K562 (cell line): ENCODE results near the gene CDC45. TPM values are rescaled to one million over a fixed set of nuclear protein-coding genes. Genes with fewer than 3 reads are reported as not detected.

Source experiments
- JUN ChIP-seq, 2 experiments: sonication (generic) in 1 of 2; formaldehyde crosslinking in 1 of 2; IDR thresholded peaks; 2 replicates each; pipeline versions ENCODE4 v1.6.1 to v1.8.0; 2012 to 2022; ENCODE audit warnings: borderline replicate concordance in 2 of 2, mild to moderate bottlenecking in 2 of 2, improper control_type of control experiment in 1 of 2, low read depth in 1 of 2, low read length in 1 of 2, missing genetic modification reagents in 1 of 2
- JUND ChIP-seq, 2 experiments: IDR thresholded peaks; 2 replicates in 1 of 2; 3 replicates in 1 of 2; pipeline ENCODE4 v1.6.1; 2011; ENCODE audit warnings: borderline replicate concordance in 2 of 2, low read depth in 2 of 2, low read length in 2 of 2, improper control_type of control experiment in 1 of 2, missing biosample characterization in 1 of 2, missing genetic modification characterization in 1 of 2, missing genetic modification reagents in 1 of 2
- KLF6 ChIP-seq: fragments of 250-450 bp; sonication (Bioruptor Pico); IDR thresholded peaks from 2 replicates; pipeline ENCODE4 v1.4.0; 2020; ENCODE audit warnings: mild to moderate bottlenecking, moderate library complexity, borderline replicate concordance
- RAD21 ChIP-seq, 2 experiments: fragments of 250-450 bp in 1 of 2; fragments of 450-650 bp in 1 of 2; sonication (Bioruptor Pico) in 1 of 2; formaldehyde crosslinking in 1 of 2; IDR thresholded peaks in 1 of 2; conservative IDR thresholded peaks in 1 of 2; 2 replicates each; pipeline versions ENCODE4 v1.4.0 to v1.8.0; 2020 to 2022; ENCODE audit warnings: mild to moderate bottlenecking in 2 of 2, moderate library complexity in 1 of 2
- SAFB2 ChIP-seq: fragments of 200-400 bp; formaldehyde crosslinking; IDR thresholded peaks from 2 replicates; pipeline ENCODE4 v1.6.1; 2018; ENCODE audit warnings: borderline replicate concordance, low read length, low read depth, moderate library complexity; ENCODE audit not compliant: severe bottlenecking
- SMARCE1 ChIP-seq: fragments of 450-650 bp; IDR thresholded peaks from 2 replicates; pipeline ENCODE4 v1.7.1; 2016; ENCODE audit warnings: mild to moderate bottlenecking
- SUPT5H ChIP-seq: fragments of 450-650 bp; IDR thresholded peaks from 2 replicates; pipeline ENCODE4 v1.6.1; 2016
- WHSC1 ChIP-seq: IDR thresholded peaks from one replicate; pipeline ENCODE4 v1.6.1; 2012; ENCODE audit warnings: low read length, control low read depth, inconsistent platforms
- ZFP1 ChIP-seq: fragments of 450-650 bp; formaldehyde crosslinking; IDR thresholded peaks from 2 replicates; pipeline ENCODE4 v1.4.0; 2020; ENCODE audit warnings: mild to moderate bottlenecking, mixed read lengths
- ZNF444 ChIP-seq: fragments of 250-450 bp; sonication (Bioruptor Pico); IDR thresholded peaks from 2 replicates; pipeline ENCODE4 v1.4.0; 2020; ENCODE audit warnings: mild to moderate bottlenecking, moderate library complexity
- polyA plus RNA-seq, 8 experiments: library from polyadenylated mRNA; depleted of rRNA in 4 of 8; stranded (reverse) in 5 of 8; unstranded in 3 of 8; fragments of >200 nt; fragmentation: Nextera tagmentation in 2 of 8; fragmentation: Illumina TruSeq in 1 of 8; extraction: Ambion mirVana in 2 of 8; extraction: Trizol in 1 of 8; gene quantifications; 2 replicates each; pipeline versions ENCODE4 v1.2.1 to v1.2.3, GENCODE V29; 2011 to 2014; ENCODE audit warnings: inconsistent platforms in 1 of 8, missing spikeins in 1 of 8
- total RNA-seq, 7 experiments: library from RNA; depleted of rRNA in 6 of 7; stranded (reverse); fragments of >200 nt in 6 of 7; fragmentation: Illumina TruSeq in 2 of 7; extraction: Trizol in 2 of 7; gene quantifications; 2 replicates each; pipeline versions ENCODE4 v1.2.1 to v1.2.3, GENCODE V29; 2011 to 2021; ENCODE audit warnings: low replicate concordance in 1 of 7
- TF ChIP-seq, protein P1 (sequence below), 2 experiments: fragments of 150-350 bp in 1 of 2; IDR thresholded peaks; 2 replicates each; pipeline ENCODE4 v1.6.1; 2012 to 2016; ENCODE audit warnings: low read depth in 2 of 2, low read length in 2 of 2, mild to moderate bottlenecking in 1 of 2, moderate library complexity in 1 of 2
- TF ChIP-seq, protein P2 (sequence below), 3 experiments: fragments of 200-800 bp in 1 of 3; sonication (Bioruptor generic) in 1 of 3; sonication (generic) in 1 of 3; formaldehyde crosslinking in 1 of 3; IDR thresholded peaks; 2 replicates each; pipeline versions ENCODE4 v1.6.1 to v1.8.0; 2016 to 2022; ENCODE audit warnings: mild to moderate bottlenecking in 2 of 3, missing compliant biosample characterization in 2 of 3, missing genetic modification characterization in 2 of 3, missing genetic modification reagents in 1 of 3

Gene CDC45
- total and polyA plus RNA-seq, 9 of the 15 experiments (the other 6 are each of a cell fraction or from before 2014, with no cell fraction given) = 251 to 580 (median 410) TPM

DNA sequence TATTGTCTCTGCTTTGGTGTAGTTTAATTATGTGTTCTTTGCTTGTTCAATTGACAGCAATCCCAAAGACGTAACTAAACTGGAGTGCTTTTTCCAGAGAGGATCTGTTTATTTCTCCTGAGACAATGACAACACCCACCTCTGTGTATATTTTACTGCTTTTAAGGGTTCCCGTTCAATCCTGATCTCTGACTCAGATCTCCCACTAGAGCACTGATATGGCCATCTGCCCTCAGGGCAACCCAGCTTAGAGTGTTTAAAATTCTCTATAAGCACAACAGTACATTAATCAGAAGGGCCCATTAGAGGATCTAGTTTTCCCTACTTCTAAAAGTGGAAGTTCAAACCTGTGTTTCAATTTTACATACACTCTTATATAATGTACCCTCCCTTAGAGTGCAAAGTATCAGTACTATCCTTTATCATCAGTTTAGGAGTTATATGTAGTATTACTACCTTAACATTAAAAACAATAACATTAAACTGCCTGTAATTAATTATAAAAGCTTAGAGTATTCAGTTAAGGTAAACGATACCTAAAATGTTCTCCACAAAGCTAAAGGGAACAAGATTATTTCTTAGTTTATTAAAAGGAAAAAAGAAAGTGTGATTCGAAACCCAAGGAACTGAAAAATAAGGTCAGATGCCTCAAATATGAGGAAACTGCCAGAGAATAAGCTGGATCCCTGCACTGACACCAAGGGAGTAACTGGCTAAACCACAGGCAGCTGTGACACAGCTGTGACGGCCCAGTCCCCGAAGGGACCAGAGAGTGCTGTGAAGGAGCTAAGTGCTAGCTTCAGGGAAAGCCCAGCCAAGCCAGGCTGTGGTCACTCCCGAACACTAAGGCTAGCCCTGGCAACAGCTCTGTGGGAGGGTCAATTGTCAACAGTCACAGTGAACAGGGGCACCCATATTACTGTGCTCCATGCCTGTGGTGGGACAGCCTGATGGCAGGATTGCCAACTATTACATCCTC, 15.9 kb upstream of the CDC45 start (continued):
- TF ChIP-seq, protein P1, sequence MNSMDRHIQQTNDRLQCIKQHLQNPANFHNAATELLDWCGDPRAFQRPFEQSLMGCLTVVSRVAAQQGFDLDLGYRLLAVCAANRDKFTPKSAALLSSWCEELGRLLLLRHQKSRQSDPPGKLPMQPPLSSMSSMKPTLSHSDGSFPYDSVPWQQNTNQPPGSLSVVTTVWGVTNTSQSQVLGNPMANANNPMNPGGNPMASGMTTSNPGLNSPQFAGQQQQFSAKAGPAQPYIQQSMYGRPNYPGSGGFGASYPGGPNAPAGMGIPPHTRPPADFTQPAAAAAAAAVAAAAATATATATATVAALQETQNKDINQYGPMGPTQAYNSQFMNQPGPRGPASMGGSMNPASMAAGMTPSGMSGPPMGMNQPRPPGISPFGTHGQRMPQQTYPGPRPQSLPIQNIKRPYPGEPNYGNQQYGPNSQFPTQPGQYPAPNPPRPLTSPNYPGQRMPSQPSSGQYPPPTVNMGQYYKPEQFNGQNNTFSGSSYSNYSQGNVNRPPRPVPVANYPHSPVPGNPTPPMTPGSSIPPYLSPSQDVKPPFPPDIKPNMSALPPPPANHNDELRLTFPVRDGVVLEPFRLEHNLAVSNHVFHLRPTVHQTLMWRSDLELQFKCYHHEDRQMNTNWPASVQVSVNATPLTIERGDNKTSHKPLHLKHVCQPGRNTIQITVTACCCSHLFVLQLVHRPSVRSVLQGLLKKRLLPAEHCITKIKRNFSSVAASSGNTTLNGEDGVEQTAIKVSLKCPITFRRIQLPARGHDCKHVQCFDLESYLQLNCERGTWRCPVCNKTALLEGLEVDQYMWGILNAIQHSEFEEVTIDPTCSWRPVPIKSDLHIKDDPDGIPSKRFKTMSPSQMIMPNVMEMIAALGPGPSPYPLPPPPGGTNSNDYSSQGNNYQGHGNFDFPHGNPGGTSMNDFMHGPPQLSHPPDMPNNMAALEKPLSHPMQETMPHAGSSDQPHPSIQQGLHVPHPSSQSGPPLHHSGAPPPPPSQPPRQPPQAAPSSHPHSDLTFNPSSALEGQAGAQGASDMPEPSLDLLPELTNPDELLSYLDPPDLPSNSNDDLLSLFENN (IDR thresholded peaks at IDR 0.05; ENCODE audit: low read depth in 2 of 2, low read length in 2 of 2) = 0 out of 4 replicates have a peak, but pooled peaks of 1 of the 2 experiments have one; percentile 21
- TF ChIP-seq SMARCE1 (peak; percentile 57; the same call in 1 of the 2 replicates), JUND (IDR thresholded peaks at IDR 0.05; ENCODE audit: borderline replicate concordance, low read depth, low read length) (peak; percentile 87), JUND (tag; IDR thresholded peaks at IDR 0.05; ENCODE audit: borderline replicate concordance, low read depth, low read length) (peak; percentile 88; the same call in 2 of the 3 replicates), RAD21 (CRISPR knock-in tag; conservative IDR thresholded peaks at IDR 0.05 in 1 of 2, IDR thresholded peaks at IDR 0.05 in 1 of 2) (0 out of 4 replicates have a peak, but pooled peaks of 1 of the 2 experiments have one; percentile 13), WHSC1 (peak; percentile 99), SUPT5H (peak; percentile 39; the same call in 1 of the 2 replicates), ZNF444 (CRISPR knock-in tag) (no peak), JUN (IDR thresholded peaks at IDR 0.05; ENCODE audit: borderline replicate concordance, low read depth, low read length) (0 out of 2 replicates have a peak, but pooled peaks have one; percentile 46), JUN (CRISPR knock-in tag; IDR thresholded peaks at IDR 0.05; ENCODE audit: borderline replicate concordance) (no peak), SAFB2 (no peak), ZFP1 (CRISPR knock-in tag) (0 out of 2 replicates have a peak, but pooled peaks have one; percentile 45), KLF6 (CRISPR knock-in tag) (0 out of 2 replicates have a peak, but pooled peaks have one; percentile 11)
- TF ChIP-seq, protein P2, sequence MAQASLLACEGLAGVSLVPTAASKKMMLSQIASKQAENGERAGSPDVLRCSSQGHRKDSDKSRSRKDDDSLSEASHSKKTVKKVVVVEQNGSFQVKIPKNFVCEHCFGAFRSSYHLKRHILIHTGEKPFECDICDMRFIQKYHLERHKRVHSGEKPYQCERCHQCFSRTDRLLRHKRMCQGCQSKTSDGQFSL (CRISPR knock-in tag; IDR thresholded peaks at IDR 0.05) = 0 out of 2 replicates have a peak, but pooled peaks have one; percentile 27
- TF ChIP-seq, protein P2 (tag; IDR thresholded peaks at IDR 0.05) = no peak
